K562 (cell line): ENCODE results near the gene EPHB3. TPM values are rescaled to one million over a fixed set of nuclear protein-coding genes. Genes with fewer than 3 reads are reported as not detected.

Experiments
- ATAC-seq: fragments of 200-7000 bp; cut with Tn5 transposase; 3 replicates; pipeline ENCODE4 v1.9.1; 2020; ENCODE audit warnings: moderate library complexity
- BruUV-seq: library from RNA; stranded (reverse); fragments of 400-500 nt; replicated peaks from 2 replicates; lab custom pipeline; 2021; lab: Mats Ljungman, UMichigan
- CTCF ChIA-PET: fragments of 300-600 bp; formaldehyde crosslinking; extraction: SDS; loops from one replicate; lab custom pipeline; 2021; ENCODE audit warnings: low intra/inter-chr PET ratio; lab: Yijun Ruan, JAX
- POLR2A ChIA-PET: fragments of 300-600, 350-650 bp; sonication (Branson Sonifier 250); formaldehyde crosslinking; extraction: SDS; loops from one replicate; lab custom pipeline; 2021; ENCODE audit warnings: antibody characterized with exemption, inconsistent platforms; lab: Yijun Ruan, JAX
- DNase-seq, 4 experiments: peaks; one replicate each; pipeline versions ENCODE4 v3.0.0 to v3.0.0-alpha.2; 2011 to 2018; ENCODE audit warnings: low spot score in 3 of 4, mixed read lengths in 3 of 4; ENCODE audit errors: extremely low read depth in 1 of 4
- FAIRE-seq: peaks from 2 replicates; lab custom pipeline; 2011; peaks lifted over from hg19 to GRCh38; lab: Jason Lieb, UNC
- H2AFZ ChIP-seq: 2 replicates; pipeline ENCODE4 v1.6.0; 2011; ENCODE audit warnings: low read depth, low read length, control low read depth, inconsistent platforms
- H3K27ac ChIP-seq: fragments of 200-600 bp; 3 replicates; pipeline ENCODE4 v1.8.0; 2011; ENCODE audit warnings: low read depth, mild to moderate bottlenecking, control low read depth, inconsistent platforms, low read length, moderate library complexity, mixed read lengths; ENCODE audit errors: extremely low read depth
- H3K27me3 ChIP-seq, 2 experiments: fragments of 300-600 bp in 1 of 2; 2 replicates in 1 of 2; 3 replicates in 1 of 2; pipeline versions ENCODE4 v1.6.0 to v1.8.0; 2011; ENCODE audit warnings: inconsistent platforms in 2 of 2, low read length in 2 of 2, mild to moderate bottlenecking in 1 of 2, mixed read lengths in 1 of 2, moderate library complexity in 1 of 2; ENCODE audit not compliant: control insufficient read depth in 2 of 2, insufficient read depth in 2 of 2
- H3K36me3 ChIP-seq: fragments of 300-600 bp; 3 replicates; pipeline ENCODE4 v1.8.0; 2011; ENCODE audit warnings: mild to moderate bottlenecking, low read length, inconsistent platforms; ENCODE audit not compliant: control insufficient read depth, insufficient read depth
- H3K4me1 ChIP-seq, 2 experiments: fragments of 200-600 bp in 1 of 2; replicated peaks in 1 of 2; 2 replicates in 1 of 2; 3 replicates in 1 of 2; pipeline versions ENCODE4 v1.5.1 to v1.8.0; 2011; ENCODE audit warnings: inconsistent platforms in 2 of 2, low read length in 2 of 2, mild to moderate bottlenecking in 1 of 2, mixed read lengths in 1 of 2, moderate library complexity in 1 of 2; ENCODE audit not compliant: control insufficient read depth in 2 of 2, insufficient read depth in 2 of 2
- H3K4me2 ChIP-seq: 2 replicates; pipeline ENCODE4 v1.6.1; 2011; ENCODE audit warnings: low read length, control low read depth, inconsistent platforms, mixed read lengths; ENCODE audit not compliant: insufficient read depth
- H3K4me3 ChIP-seq: fragments of 200-600 bp; sonication (generic), shearing (Covaris generic); 2 replicates; pipeline ENCODE4 v1.5.1; 2016; ENCODE audit warnings: control low read depth, inconsistent platforms
- H3K79me2 ChIP-seq: fragments of 200-600 bp; 3 replicates; pipeline ENCODE4 v1.8.0; 2011; ENCODE audit warnings: low read length, inconsistent platforms; ENCODE audit not compliant: control insufficient read depth, insufficient read depth
- H3K9ac ChIP-seq, 2 experiments: 2 replicates each; pipeline versions ENCODE4 v1.6.0 to v1.6.1; 2011; ENCODE audit warnings: low read depth in 2 of 2, low read length in 2 of 2, control low read depth in 1 of 2, inconsistent platforms in 1 of 2, mild to moderate bottlenecking in 1 of 2, mixed read lengths in 1 of 2; ENCODE audit not compliant: insufficient read depth in 1 of 2
- H3K9me1 ChIP-seq: one replicate; pipeline ENCODE4 v1.6.0; 2011; ENCODE audit warnings: inconsistent platforms, mild to moderate bottlenecking, low read length, moderate library complexity; ENCODE audit not compliant: control insufficient read depth, insufficient read depth
- H3K9me3 ChIP-seq: replicated peaks from 2 replicates; pipeline ENCODE4 v1.5.1; 2011; ENCODE audit warnings: low read depth, low read length, inconsistent platforms; ENCODE audit not compliant: control insufficient read depth, insufficient read depth
- H4K20me1 ChIP-seq: replicated peaks from 2 replicates; pipeline ENCODE4 v1.6.1; 2011; ENCODE audit warnings: low read length, inconsistent platforms, mixed read lengths; ENCODE audit not compliant: control insufficient read depth, insufficient read depth
- ASH1L ChIP-seq: fragments of 450-650 bp; IDR thresholded peaks from 2 replicates; pipeline ENCODE4 v1.6.1; 2018; ENCODE audit warnings: borderline replicate concordance, mild to moderate bottlenecking, low read depth; ENCODE audit not compliant: partially characterized antibody
- ATF1 ChIP-seq, 2 experiments: fragments of 450-650 bp in 1 of 2; IDR thresholded peaks; 2 replicates each; pipeline ENCODE4 v1.6.1; 2016; ENCODE audit warnings: missing compliant biosample characterization in 1 of 2, missing genetic modification characterization in 1 of 2
- MAFG ChIP-seq: fragments of 450-650 bp; conservative IDR thresholded peaks from 2 replicates; pipeline ENCODE4 v1.6.1; 2016; ENCODE audit warnings: missing genetic modification characterization, missing compliant biosample characterization
- RBM17 ChIP-seq: fragments of 200-400 bp; formaldehyde crosslinking; IDR thresholded peaks from 2 replicates; pipeline ENCODE4 v1.6.1; 2017; ENCODE audit warnings: low read depth, mild to moderate bottlenecking, low read length, borderline replicate concordance
- RFX7 ChIP-seq: fragments of 250-450 bp; sonication (Bioruptor Pico); IDR thresholded peaks from 2 replicates; pipeline ENCODE4 v1.5.1; 2021; ENCODE audit warnings: mild to moderate bottlenecking
- ZNF311 ChIP-seq: fragments of 250-450 bp; sonication (Bioruptor Pico); IDR thresholded peaks from 2 replicates; pipeline ENCODE4 v1.4.0; 2020; ENCODE audit warnings: mild to moderate bottlenecking, moderate library complexity
- WGBS: fragments of 100-300 bp; shearing (Covaris generic); methylation state at CpG from one replicate; pipeline ENCODE4 v1.1.6; 2016; ENCODE audit warnings: low coverage, mixed read lengths; ENCODE audit not compliant: insufficient coverage; ENCODE audit errors: missing lambda C conversion rate; 5-methylcytosine and 5-hydroxymethylcytosine counted together
- in situ Hi-C: fragments of 300-500 bp; cut with MboI; formaldehyde crosslinking; loops from 4 replicates; pipeline ENCODE4 v1.15.0; 2018; ENCODE audit warnings: inconsistent platforms, mixed read lengths
- intact Hi-C: fragments of 100-400 bp; cut with micrococcal nuclease; formaldehyde crosslinking; loops from 2 replicates; pipeline ENCODE4 v1.14.2; 2022
- polyA plus RNA-seq, 8 experiments: library from polyadenylated mRNA; depleted of rRNA in 4 of 8; stranded (reverse) in 5 of 8; unstranded in 3 of 8; fragments of >200 nt; fragmentation: Nextera tagmentation in 2 of 8; fragmentation: Illumina TruSeq in 1 of 8; extraction: Ambion mirVana in 2 of 8; extraction: Trizol in 1 of 8; gene quantifications; 2 replicates each; pipeline versions ENCODE4 v1.2.1 to v1.2.3, GENCODE V29; 2011 to 2014; ENCODE audit warnings: inconsistent platforms in 1 of 8, missing spikeins in 1 of 8
- total RNA-seq, 7 experiments: library from RNA; depleted of rRNA in 6 of 7; stranded (reverse); fragments of >200 nt in 6 of 7; fragmentation: Illumina TruSeq in 2 of 7; extraction: Trizol in 2 of 7; gene quantifications; 2 replicates each; pipeline versions ENCODE4 v1.2.1 to v1.2.3, GENCODE V29; 2011 to 2021; ENCODE audit warnings: low replicate concordance in 1 of 7
- TF ChIP-seq, protein P1 (sequence below), 3 experiments: fragments of 200-800 bp in 1 of 3; fragments of 250-450 bp in 1 of 3; fragments of 450-650 bp in 1 of 3; sonication (Bioruptor Pico) in 1 of 3; sonication (Bioruptor generic) in 1 of 3; formaldehyde crosslinking in 1 of 3; IDR thresholded peaks; 2 replicates each; pipeline versions ENCODE4 v1.6.1 to v1.8.0; 2016 to 2022; ENCODE audit warnings: mild to moderate bottlenecking in 2 of 3, missing genetic modification characterization in 2 of 3, missing compliant biosample characterization in 1 of 3, moderate library complexity in 1 of 3
- TF ChIP-seq, protein P2 (sequence below): fragments of 250-450 bp; sonication (Bioruptor Pico); IDR thresholded peaks from 2 replicates; pipeline ENCODE4 v1.5.0; 2021
- TF ChIP-seq, protein P3 (sequence below): sonication (generic); formaldehyde crosslinking; IDR thresholded peaks from 2 replicates; pipeline ENCODE4 v1.8.0; 2023; ENCODE audit warnings: mild to moderate bottlenecking, missing genetic modification reagents

The EPHB3 gene
- total and polyA plus RNA-seq, 9 of the 15 experiments (the other 6 are each of a cell fraction or from before 2014, with no cell fraction given) = not detected

DNA sequence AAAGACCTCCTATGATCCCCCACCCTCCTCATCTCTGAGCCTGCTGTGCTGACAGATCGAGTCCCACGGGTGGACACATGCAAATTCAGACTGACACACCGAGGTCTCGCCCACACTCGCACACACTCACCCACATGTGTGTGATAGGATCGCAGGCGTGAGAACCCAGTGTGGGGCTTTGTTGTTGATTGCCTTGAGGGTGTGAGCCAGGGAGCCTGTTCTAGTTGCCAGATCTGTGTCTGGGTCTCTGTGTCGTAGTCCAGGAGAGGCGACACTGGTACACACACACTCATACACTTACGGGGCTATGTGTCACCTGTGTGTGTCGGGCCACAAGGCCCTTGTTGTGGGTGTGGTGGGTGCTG is 2.0 kb downstream of the EPHB3 start (continued):
- TF ChIP-seq ASH1L = no peak

DNA sequence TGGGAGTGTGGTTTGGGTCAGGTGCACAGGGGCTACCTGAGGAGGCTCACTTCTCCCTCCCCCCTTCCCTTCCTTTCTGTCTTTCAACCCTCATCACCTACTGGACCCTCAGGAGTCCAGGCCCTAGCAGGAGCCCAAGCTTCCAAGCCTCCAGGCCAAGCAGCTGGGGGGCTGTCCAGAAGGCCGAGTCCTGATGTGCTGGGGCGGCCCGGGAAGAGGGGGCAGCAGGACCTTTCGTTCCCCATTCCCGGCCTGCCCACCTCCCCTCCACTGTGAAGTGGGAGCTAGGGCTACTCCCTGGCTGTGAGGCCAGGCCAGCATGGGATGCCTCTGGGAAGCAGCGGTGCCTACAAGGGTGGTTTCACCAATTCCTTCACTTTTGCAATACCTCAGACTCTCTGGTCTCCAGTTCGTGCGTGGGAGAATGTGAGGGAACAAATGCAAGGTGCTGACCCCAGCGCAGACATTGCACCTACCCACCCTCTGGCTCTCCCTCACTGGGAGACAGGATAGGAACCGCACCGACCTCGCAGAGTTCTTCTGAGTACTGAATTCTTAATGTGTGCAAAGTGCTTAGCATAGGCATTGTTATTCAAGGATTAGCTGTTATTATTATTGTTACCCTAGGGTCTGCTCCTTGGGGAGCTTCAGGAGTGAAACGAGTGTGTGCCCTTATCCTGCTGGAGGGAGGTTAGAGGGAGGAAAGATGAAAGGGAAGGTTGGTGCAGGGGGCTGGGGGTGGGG is 2.5 kb downstream of the EPHB3 start:
- BruUV-seq = no TSS peak
- ATAC-seq (no peak), FAIRE-seq (no peak), DNase-seq (no peak)
- WGBS = 0% methylated on average over 11 of the region's 13 CpGs
- H3K36me3 ChIP-seq = no peaks in the 10 kb centered on the region
- no peaks in the 10 kb centered on the region for H3K79me2 ChIP-seq
- H3K9me3 ChIP-seq = no peaks in the 10 kb centered on the region
- intact Hi-C loops = no loop called here
- no peak overlapping the region for H3K4me3 ChIP-seq
- H3K9me1 ChIP-seq = no peaks in the 10 kb centered on the region
- 0 out of 2 replicates have a peak, but pooled peaks cover 8% of the 10 kb centered on the region for H4K20me1 ChIP-seq
- ChIA-PET CTCF (interaction anchor here (0.8 kb wide), 1 partner anchor 213 kb away, joined by 3 read pairs; no protein-coding TSS in a partner anchor), POLR2A (interaction anchor here (0.8 kb wide), 1 partner anchor 9 kb away, joined by 5 read pairs; no protein-coding TSS in a partner anchor)
- peaks cover 0 to 16% of the 10 kb centered on the region in 2 experiments; a peak in 2 of 5 replicates for H3K4me1 ChIP-seq
- TF ChIP-seq RFX7 (CRISPR knock-in tag) (no peak), RBM17 (no peak), MAFG (tag) (no peak), ZNF311 (CRISPR knock-in tag) (no peak), ATF1 (CRISPR knock-in tag; IDR thresholded peaks at IDR 0.05) (no peak), ATF1 (tag; IDR thresholded peaks at IDR 0.05) (no peak)
- TF ChIP-seq, protein P1, sequence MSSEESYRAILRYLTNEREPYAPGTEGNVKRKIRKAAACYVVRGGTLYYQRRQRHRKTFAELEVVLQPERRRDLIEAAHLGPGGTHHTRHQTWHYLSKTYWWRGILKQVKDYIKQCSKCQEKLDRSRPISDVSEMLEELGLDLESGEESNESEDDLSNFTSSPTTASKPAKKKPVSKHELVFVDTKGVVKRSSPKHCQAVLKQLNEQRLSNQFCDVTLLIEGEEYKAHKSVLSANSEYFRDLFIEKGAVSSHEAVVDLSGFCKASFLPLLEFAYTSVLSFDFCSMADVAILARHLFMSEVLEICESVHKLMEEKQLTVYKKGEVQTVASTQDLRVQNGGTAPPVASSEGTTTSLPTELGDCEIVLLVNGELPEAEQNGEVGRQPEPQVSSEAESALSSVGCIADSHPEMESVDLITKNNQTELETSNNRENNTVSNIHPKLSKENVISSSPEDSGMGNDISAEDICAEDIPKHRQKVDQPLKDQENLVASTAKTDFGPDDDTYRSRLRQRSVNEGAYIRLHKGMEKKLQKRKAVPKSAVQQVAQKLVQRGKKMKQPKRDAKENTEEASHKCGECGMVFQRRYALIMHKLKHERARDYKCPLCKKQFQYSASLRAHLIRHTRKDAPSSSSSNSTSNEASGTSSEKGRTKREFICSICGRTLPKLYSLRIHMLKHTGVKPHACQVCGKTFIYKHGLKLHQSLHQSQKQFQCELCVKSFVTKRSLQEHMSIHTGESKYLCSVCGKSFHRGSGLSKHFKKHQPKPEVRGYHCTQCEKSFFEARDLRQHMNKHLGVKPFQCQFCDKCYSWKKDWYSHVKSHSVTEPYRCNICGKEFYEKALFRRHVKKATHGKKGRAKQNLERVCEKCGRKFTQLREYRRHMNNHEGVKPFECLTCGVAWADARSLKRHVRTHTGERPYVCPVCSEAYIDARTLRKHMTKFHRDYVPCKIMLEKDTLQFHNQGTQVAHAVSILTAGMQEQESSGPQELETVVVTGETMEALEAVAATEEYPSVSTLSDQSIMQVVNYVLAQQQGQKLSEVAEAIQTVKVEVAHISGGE (CRISPR knock-in tag; IDR thresholded peaks at IDR 0.05) = no peak
- TF ChIP-seq, protein P2, sequence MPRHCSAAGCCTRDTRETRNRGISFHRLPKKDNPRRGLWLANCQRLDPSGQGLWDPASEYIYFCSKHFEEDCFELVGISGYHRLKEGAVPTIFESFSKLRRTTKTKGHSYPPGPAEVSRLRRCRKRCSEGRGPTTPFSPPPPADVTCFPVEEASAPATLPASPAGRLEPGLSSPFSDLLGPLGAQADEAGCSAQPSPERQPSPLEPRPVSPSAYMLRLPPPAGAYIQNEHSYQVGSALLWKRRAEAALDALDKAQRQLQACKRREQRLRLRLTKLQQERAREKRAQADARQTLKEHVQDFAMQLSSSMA (CRISPR knock-in tag) = no peak
- TF ChIP-seq, protein P3, sequence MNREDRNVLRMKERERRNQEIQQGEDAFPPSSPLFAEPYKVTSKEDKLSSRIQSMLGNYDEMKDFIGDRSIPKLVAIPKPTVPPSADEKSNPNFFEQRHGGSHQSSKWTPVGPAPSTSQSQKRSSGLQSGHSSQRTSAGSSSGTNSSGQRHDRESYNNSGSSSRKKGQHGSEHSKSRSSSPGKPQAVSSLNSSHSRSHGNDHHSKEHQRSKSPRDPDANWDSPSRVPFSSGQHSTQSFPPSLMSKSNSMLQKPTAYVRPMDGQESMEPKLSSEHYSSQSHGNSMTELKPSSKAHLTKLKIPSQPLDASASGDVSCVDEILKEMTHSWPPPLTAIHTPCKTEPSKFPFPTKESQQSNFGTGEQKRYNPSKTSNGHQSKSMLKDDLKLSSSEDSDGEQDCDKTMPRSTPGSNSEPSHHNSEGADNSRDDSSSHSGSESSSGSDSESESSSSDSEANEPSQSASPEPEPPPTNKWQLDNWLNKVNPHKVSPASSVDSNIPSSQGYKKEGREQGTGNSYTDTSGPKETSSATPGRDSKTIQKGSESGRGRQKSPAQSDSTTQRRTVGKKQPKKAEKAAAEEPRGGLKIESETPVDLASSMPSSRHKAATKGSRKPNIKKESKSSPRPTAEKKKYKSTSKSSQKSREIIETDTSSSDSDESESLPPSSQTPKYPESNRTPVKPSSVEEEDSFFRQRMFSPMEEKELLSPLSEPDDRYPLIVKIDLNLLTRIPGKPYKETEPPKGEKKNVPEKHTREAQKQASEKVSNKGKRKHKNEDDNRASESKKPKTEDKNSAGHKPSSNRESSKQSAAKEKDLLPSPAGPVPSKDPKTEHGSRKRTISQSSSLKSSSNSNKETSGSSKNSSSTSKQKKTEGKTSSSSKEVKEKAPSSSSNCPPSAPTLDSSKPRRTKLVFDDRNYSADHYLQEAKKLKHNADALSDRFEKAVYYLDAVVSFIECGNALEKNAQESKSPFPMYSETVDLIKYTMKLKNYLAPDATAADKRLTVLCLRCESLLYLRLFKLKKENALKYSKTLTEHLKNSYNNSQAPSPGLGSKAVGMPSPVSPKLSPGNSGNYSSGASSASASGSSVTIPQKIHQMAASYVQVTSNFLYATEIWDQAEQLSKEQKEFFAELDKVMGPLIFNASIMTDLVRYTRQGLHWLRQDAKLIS = no peak
- no peak overlapping the region for H2AFZ ChIP-seq
- H3K4me2 ChIP-seq = no peak overlapping the region
- in situ Hi-C loops = no loop called here
- H3K27me3 ChIP-seq = peaks cover 30 to 78% of the 10 kb centered on the region in 2 experiments; a peak in 4 of 5 replicates
- no peak overlapping the region for H3K27ac ChIP-seq
- H3K9ac ChIP-seq = no peak overlapping the region
